OCI-LY7 (cell line): ENCODE results near the gene TIMM17B.

Experiments used
- EZH2phosphoT487 ChIP-seq: fragments of 200-600 bp; sonication (generic); IDR thresholded peaks from 2 replicates; pipeline ENCODE4 v1.6.1; 2018; ENCODE audit warnings: low read depth, borderline replicate concordance, mild to moderate bottlenecking, mixed run types, antibody characterized with exemption, low read length, moderate library complexity, mixed read lengths
- TF ChIP-seq, protein P1 (sequence below): fragments of 200-600 bp; sonication (generic); conservative IDR thresholded peaks from 2 replicates; pipeline ENCODE4 v1.5.1; 2014; ENCODE audit warnings: mild to moderate bottlenecking, antibody characterized with exemption, low read length, moderate library complexity, mixed read lengths

DNA sequence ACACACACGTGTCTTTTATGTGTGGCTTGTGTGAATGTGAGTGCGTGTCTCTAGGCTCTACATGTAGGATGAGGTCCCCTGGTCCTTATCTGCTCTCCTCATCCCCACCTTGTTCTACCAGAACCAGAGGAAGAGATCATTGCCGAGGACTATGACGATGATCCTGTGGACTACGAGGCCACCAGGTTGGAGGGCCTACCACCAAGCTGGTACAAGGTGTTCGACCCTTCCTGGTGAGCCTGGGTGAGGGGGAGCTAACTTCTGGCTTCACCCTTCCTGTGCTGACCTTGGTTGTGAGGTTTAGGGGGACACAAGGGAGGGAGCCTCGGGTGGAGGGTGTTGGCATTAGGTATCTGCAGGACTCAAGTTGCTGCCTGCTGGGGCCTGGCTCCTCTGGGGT lies 3.5 kb upstream of the TIMM17B start:
- TF ChIP-seq, protein P1, sequence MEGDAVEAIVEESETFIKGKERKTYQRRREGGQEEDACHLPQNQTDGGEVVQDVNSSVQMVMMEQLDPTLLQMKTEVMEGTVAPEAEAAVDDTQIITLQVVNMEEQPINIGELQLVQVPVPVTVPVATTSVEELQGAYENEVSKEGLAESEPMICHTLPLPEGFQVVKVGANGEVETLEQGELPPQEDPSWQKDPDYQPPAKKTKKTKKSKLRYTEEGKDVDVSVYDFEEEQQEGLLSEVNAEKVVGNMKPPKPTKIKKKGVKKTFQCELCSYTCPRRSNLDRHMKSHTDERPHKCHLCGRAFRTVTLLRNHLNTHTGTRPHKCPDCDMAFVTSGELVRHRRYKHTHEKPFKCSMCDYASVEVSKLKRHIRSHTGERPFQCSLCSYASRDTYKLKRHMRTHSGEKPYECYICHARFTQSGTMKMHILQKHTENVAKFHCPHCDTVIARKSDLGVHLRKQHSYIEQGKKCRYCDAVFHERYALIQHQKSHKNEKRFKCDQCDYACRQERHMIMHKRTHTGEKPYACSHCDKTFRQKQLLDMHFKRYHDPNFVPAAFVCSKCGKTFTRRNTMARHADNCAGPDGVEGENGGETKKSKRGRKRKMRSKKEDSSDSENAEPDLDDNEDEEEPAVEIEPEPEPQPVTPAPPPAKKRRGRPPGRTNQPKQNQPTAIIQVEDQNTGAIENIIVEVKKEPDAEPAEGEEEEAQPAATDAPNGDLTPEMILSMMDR: no peak
- no peak for TF ChIP-seq EZH2phosphoT487
